ENCODE results near the gene SMG5. TPM values are rescaled to one million over a fixed set of nuclear protein-coding genes. Genes with fewer than 3 reads are reported as not detected.

SMG5 gene
- total RNA-seq, 1 experiment from 2014 or later: 155 TPM

DNA sequence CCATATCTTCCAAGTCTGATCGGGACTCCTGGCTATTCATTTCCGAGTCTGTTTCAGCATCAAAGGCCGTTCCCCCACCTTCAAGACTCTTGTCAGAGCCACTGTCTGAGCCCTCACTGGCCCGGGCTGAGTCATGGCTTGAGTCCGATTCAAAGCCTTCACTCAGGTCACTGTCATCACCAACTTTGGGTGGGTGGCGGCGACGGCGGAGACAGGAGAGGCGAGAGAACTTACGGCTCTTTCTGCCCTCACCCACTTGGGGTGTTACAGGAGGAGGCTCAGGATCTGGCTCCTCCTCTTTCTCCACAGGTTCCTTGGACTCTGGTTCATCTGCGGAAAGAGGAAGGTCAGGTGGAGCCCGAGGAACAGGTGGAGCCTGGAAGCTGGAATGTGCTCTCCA, 16.6 kb downstream of the SMG5 start:
- H3K36me3 ChIP-seq (ENCODE audit: control insufficient read depth, insufficient read depth, low read length): peaks cover 9% of the 10 kb centered on the region
- DNase-seq: no peak
- Mint-ChIP-seq H3K4me3 (ENCODE audit: unreplicated experiment) (no peak overlapping the region), H3K27me3 (ENCODE audit: insufficient read depth, unreplicated experiment) (no peaks in the 10 kb centered on the region), H3K4me1 (ENCODE audit: low read depth, unreplicated experiment) (no peaks in the 10 kb centered on the region), H3K9me3 (ENCODE audit: unreplicated experiment) (no peaks in the 10 kb centered on the region), H3K36me3 (ENCODE audit: insufficient read depth, unreplicated experiment) (peaks cover 88% of the 10 kb centered on the region), H3K27ac (ENCODE audit: unreplicated experiment) (no peak overlapping the region)
- CTCF ChIA-PET: no interaction called here
- POLR2A ChIA-PET: no interaction called here
- H3K9me3 ChIP-seq: no peaks in the 10 kb centered on the region
- intact Hi-C loops (cut with micrococcal nuclease; ENCODE audit: unreplicated experiment): no loop called here
- H3K27me3 ChIP-seq (replicated peaks; ENCODE audit: control insufficient read depth, insufficient read depth, low read length): no peaks in the 10 kb centered on the region
- H3K4me1 ChIP-seq: no peaks in the 10 kb centered on the region
- H3K4me3 ChIP-seq (ENCODE audit: low read depth, low read length): no peak overlapping the region
- TF ChIP-seq, protein P1, sequence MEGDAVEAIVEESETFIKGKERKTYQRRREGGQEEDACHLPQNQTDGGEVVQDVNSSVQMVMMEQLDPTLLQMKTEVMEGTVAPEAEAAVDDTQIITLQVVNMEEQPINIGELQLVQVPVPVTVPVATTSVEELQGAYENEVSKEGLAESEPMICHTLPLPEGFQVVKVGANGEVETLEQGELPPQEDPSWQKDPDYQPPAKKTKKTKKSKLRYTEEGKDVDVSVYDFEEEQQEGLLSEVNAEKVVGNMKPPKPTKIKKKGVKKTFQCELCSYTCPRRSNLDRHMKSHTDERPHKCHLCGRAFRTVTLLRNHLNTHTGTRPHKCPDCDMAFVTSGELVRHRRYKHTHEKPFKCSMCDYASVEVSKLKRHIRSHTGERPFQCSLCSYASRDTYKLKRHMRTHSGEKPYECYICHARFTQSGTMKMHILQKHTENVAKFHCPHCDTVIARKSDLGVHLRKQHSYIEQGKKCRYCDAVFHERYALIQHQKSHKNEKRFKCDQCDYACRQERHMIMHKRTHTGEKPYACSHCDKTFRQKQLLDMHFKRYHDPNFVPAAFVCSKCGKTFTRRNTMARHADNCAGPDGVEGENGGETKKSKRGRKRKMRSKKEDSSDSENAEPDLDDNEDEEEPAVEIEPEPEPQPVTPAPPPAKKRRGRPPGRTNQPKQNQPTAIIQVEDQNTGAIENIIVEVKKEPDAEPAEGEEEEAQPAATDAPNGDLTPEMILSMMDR (IDR thresholded peaks at IDR 0.05; ENCODE audit: insufficient read depth in 1 of 2, low read depth in 1 of 2, low read length in 1 of 2, severe bottlenecking in 1 of 2, unreplicated experiment in 1 of 2): no peak
- BruUV-seq (replicated peaks): TSS peak; percentile 62

DNA sequence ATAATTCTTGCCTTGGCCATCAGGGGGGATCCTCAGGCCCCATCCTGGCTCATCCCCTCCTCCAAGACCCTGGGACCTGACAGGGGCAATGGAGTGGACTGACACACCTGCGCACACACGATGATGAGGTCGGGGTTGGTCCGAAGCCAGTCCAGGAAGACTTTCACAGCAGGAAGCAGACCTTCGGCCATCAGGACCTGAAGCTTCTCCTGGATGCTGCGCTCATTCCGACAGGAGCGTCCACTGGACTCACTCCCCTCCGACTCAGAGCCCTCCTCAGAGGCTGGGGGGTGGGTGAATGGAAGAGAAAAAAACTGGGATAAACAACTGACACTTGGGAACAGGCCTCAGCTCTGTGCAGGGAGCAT, 19.4 kb downstream of the SMG5 start:
- peaks cover 17% of the 10 kb centered on the region for H3K36me3 ChIP-seq (ENCODE audit: control insufficient read depth, insufficient read depth, low read length)
- DNase-seq: no peak
- no peaks in the 10 kb centered on the region for H3K4me1 ChIP-seq
- no peaks in the 10 kb centered on the region for H3K4me1 Mint-ChIP-seq (ENCODE audit: low read depth, unreplicated experiment)
- no peak overlapping the region for H3K4me3 Mint-ChIP-seq (ENCODE audit: unreplicated experiment)
- H3K9me3 Mint-ChIP-seq (ENCODE audit: unreplicated experiment): no peaks in the 10 kb centered on the region
- TF ChIP-seq, protein P1 (IDR thresholded peaks at IDR 0.05; ENCODE audit: insufficient read depth in 1 of 2, low read depth in 1 of 2, low read length in 1 of 2, severe bottlenecking in 1 of 2, unreplicated experiment in 1 of 2): no peak
- H3K36me3 Mint-ChIP-seq (ENCODE audit: insufficient read depth, unreplicated experiment): peaks cover 88% of the 10 kb centered on the region
- no peak overlapping the region for H3K27ac Mint-ChIP-seq (ENCODE audit: unreplicated experiment)
- no peaks in the 10 kb centered on the region for H3K9me3 ChIP-seq
- POLR2A ChIA-PET: no interaction called here
- BruUV-seq (replicated peaks): no TSS peak
- CTCF ChIA-PET: no interaction called here
- no peak overlapping the region for H3K4me3 ChIP-seq (ENCODE audit: low read depth, low read length)
- H3K27me3 Mint-ChIP-seq (ENCODE audit: insufficient read depth, unreplicated experiment): no peaks in the 10 kb centered on the region
- intact Hi-C loops (cut with micrococcal nuclease; ENCODE audit: unreplicated experiment): no loop called here
- H3K27me3 ChIP-seq (replicated peaks; ENCODE audit: control insufficient read depth, insufficient read depth, low read length): no peaks in the 10 kb centered on the region

DNA sequence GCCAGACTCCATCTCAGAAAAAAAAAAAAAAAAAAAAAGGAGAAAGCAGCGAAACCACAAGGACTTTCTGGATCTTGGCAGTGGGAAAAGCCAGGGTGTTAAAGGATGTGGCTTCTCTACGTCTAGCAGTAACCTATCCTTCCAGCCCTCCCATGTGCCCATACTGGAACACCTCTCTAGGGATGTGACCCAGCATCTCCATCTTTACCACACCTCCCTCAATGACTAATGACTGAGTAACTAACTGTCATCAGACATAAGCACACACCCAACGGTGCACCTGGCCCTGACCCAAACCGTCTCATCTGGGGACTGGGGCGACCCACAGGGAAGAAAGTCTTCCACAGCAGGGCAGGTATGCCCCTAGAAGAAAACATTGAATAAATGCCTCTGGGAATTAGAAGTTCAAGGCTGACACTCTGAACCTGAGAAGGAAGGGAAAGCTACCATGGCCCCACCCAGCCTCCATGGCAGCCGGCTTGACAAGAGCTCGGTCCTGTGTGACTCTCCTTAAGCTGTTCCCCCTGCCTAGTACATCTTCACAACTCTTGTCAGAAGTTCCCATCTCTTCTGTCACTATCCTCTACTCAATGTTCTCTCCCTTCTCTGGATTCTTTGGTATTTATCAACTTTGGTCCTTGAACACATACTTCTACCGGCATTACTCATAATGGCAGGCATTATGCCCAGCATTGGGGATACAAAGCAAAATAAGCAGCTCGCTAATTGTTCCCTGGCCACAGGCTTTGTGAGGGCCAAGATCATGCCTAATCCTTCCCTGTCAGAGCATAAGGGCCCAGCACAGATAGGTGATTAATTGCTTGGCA, 20.0 kb downstream of the SMG5 start:
- no peak overlapping the region for H3K4me3 Mint-ChIP-seq (ENCODE audit: unreplicated experiment)
- intact Hi-C loops (cut with micrococcal nuclease; ENCODE audit: unreplicated experiment): no loop called here
- Histone ChIP-seq H3K9me3 (no peaks in the 10 kb centered on the region), H3K4me1 (no peaks in the 10 kb centered on the region), H3K36me3 (ENCODE audit: control insufficient read depth, insufficient read depth, low read length) (peaks cover 16% of the 10 kb centered on the region), H3K4me3 (ENCODE audit: low read depth, low read length) (no peak overlapping the region), H3K27me3 (replicated peaks; ENCODE audit: control insufficient read depth, insufficient read depth, low read length) (no peaks in the 10 kb centered on the region)
- no peak overlapping the region for H3K27ac Mint-ChIP-seq (ENCODE audit: unreplicated experiment)
- POLR2A ChIA-PET: no interaction called here
- H3K36me3 Mint-ChIP-seq (ENCODE audit: insufficient read depth, unreplicated experiment): peaks cover 88% of the 10 kb centered on the region
- no peak for DNase-seq
- H3K27me3 Mint-ChIP-seq (ENCODE audit: insufficient read depth, unreplicated experiment): no peaks in the 10 kb centered on the region
- CTCF ChIA-PET: no interaction called here
- BruUV-seq (replicated peaks): no TSS peak
- H3K9me3 Mint-ChIP-seq (ENCODE audit: unreplicated experiment): no peaks in the 10 kb centered on the region
- TF ChIP-seq, protein P1 (IDR thresholded peaks at IDR 0.05; ENCODE audit: insufficient read depth in 1 of 2, low read depth in 1 of 2, low read length in 1 of 2, severe bottlenecking in 1 of 2, unreplicated experiment in 1 of 2): no peak
- no peaks in the 10 kb centered on the region for H3K4me1 Mint-ChIP-seq (ENCODE audit: low read depth, unreplicated experiment)
